ENCODE measurements around the gene CACNG8. TPM values are rescaled to one million over a fixed set of nuclear protein-coding genes. Genes with fewer than 3 reads are reported as not detected.

Gene CACNG8
- total RNA-seq, 4 donors from 2014 or later = not detected

DNA sequence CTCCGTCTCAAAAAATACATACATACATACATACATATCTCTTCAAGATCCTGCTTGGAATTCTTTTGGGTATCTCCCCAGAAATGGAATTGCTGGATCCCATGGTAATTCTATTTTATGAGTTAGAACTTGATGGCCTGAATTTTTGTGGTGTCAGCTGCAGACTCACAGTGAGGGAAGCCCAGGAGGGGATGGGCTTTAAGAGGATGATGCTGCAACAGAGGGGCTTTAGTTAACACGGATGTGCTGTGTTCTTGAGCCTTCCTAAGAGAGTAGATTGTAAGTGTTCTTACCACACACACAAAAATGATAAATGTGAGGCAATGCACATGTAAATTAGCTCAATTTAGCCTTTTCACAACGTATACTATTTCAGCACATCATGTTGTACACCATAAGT lies 60.5 kb downstream of the CACNG8 start:
- TF ChIP-seq POLR2A (IDR thresholded peaks at IDR 0.05) = no peak
- TF ChIP-seq, protein P1, sequence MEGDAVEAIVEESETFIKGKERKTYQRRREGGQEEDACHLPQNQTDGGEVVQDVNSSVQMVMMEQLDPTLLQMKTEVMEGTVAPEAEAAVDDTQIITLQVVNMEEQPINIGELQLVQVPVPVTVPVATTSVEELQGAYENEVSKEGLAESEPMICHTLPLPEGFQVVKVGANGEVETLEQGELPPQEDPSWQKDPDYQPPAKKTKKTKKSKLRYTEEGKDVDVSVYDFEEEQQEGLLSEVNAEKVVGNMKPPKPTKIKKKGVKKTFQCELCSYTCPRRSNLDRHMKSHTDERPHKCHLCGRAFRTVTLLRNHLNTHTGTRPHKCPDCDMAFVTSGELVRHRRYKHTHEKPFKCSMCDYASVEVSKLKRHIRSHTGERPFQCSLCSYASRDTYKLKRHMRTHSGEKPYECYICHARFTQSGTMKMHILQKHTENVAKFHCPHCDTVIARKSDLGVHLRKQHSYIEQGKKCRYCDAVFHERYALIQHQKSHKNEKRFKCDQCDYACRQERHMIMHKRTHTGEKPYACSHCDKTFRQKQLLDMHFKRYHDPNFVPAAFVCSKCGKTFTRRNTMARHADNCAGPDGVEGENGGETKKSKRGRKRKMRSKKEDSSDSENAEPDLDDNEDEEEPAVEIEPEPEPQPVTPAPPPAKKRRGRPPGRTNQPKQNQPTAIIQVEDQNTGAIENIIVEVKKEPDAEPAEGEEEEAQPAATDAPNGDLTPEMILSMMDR (IDR thresholded peaks at IDR 0.05) = no peak
- H3K27me3 ChIP-seq = no peaks in the 10 kb centered on the region
- H3K4me3 ChIP-seq (replicated peaks in 1 of 3) = no peak overlapping the region
- no peak for DNase-seq
- H3K4me1 ChIP-seq = no peaks in the 10 kb centered on the region
- H3K27ac ChIP-seq = no peak overlapping the region
- intact Hi-C loops (cut with DNase I) = loop anchor here (5.0 kb wide), 1 partner anchor 181 kb away; no protein-coding TSS in a partner anchor
- WGBS, 2 donors = 35 to 38% methylated on average over 3 of the region's 3 CpGs
- H3K36me3 ChIP-seq = no peaks in the 10 kb centered on the region
- no peaks in the 10 kb centered on the region for H3K9me3 ChIP-seq

DNA sequence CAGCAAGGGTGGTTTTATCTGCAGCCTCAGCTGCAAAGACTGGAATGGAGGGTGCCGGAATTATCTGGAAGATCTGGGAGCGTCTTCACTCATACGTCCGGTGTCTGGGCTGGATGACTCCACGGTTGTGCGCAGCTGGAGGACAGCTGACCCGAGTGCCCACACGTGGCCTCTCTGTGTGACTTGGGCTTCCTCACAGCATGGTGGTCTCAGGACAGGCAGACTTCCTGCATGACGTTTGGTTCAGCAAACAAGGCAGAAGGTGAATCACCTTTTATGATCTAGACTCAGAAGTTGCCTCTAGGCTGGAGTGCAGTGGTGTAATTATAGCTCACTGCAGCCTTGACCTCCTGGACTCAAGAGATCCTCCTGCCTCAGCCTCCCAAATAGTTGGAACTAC lies 61.9 kb downstream of the CACNG8 start:
- H3K4me1 ChIP-seq = no peaks in the 10 kb centered on the region
- no peak overlapping the region for H3K4me3 ChIP-seq (replicated peaks in 1 of 3)
- no peaks in the 10 kb centered on the region for H3K36me3 ChIP-seq
- intact Hi-C loops (cut with DNase I) = loop anchor here (5.0 kb wide), 1 partner anchor 182 kb away; no protein-coding TSS in a partner anchor
- WGBS, 2 donors = 73 to 76% methylated on average over 6 to 8 of the region's 9 CpGs
- H3K27me3 ChIP-seq = no peaks in the 10 kb centered on the region
- no peaks in the 10 kb centered on the region for H3K9me3 ChIP-seq
- H3K27ac ChIP-seq = no peak overlapping the region
- DNase-seq = no peak
- no peak for TF ChIP-seq POLR2A (IDR thresholded peaks at IDR 0.05)
- TF ChIP-seq, protein P1 (IDR thresholded peaks at IDR 0.05) = no peak

DNA sequence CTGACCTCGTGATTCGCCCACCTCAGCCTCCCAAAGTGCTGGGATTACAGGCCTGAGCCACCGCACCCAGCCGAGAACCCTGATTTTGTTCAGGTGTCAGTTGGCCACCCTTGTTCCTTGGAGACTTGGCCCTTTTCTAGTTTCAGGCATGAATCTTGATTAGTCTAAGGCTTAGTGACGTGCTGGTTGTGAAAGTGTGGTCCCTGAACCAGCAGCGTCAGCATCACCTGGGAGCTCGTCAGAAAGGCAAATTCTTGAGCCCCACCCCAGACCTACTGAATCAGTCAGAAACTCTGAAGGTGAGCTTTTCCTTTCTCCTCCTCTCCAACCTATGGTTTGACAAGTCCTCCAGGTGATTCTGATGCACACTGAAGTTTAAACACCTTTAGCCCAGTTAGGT lies 63.9 kb downstream of the CACNG8 start:
- 51 to 69% methylated on average over 7 of the region's 7 CpGs for WGBS, 2 donors
- Histone ChIP-seq H3K4me1 (no peaks in the 10 kb centered on the region), H3K4me3 (replicated peaks in 1 of 3) (no peak overlapping the region), H3K36me3 (no peaks in the 10 kb centered on the region), H3K27ac (no peak overlapping the region), H3K9me3 (no peaks in the 10 kb centered on the region), H3K27me3 (no peaks in the 10 kb centered on the region)
- intact Hi-C loops (cut with DNase I) = no loop called here
- no peak for DNase-seq
- TF ChIP-seq, protein P1 (IDR thresholded peaks at IDR 0.05) = no peak
- no peak for TF ChIP-seq POLR2A (IDR thresholded peaks at IDR 0.05)

DNA sequence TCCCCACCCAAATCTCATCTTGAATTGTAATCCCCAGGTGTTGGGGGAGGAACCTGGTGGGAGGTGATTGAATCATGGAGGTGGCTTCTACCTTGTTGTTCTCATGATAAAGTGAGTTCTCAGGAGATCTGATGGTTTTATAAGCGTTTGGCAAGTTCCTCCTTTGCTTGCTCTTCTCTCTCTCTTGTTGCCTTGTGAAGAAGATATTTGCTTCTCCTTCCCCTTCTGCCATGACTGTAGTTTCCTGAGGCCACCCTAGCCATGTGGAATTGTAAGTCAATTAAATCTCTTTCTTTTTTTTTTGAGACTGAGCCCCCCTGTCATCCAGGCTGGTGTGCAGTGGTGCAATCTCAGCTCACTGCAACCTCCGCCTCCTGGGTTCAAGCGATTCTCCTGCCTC lies 66.6 kb downstream of the CACNG8 start:
- Histone ChIP-seq H3K27ac (no peak overlapping the region), H3K4me3 (replicated peaks in 1 of 3) (no peak overlapping the region), H3K4me1 (no peaks in the 10 kb centered on the region), H3K9me3 (no peaks in the 10 kb centered on the region), H3K36me3 (no peaks in the 10 kb centered on the region), H3K27me3 (no peaks in the 10 kb centered on the region)
- no peak for DNase-seq
- no peak for TF ChIP-seq POLR2A (IDR thresholded peaks at IDR 0.05)
- TF ChIP-seq, protein P1 (IDR thresholded peaks at IDR 0.05) = no peak
- intact Hi-C loops (cut with DNase I) = no loop called here
- WGBS, 2 donors = 73 to 78% methylated on average over 3 of the region's 3 CpGs

DNA sequence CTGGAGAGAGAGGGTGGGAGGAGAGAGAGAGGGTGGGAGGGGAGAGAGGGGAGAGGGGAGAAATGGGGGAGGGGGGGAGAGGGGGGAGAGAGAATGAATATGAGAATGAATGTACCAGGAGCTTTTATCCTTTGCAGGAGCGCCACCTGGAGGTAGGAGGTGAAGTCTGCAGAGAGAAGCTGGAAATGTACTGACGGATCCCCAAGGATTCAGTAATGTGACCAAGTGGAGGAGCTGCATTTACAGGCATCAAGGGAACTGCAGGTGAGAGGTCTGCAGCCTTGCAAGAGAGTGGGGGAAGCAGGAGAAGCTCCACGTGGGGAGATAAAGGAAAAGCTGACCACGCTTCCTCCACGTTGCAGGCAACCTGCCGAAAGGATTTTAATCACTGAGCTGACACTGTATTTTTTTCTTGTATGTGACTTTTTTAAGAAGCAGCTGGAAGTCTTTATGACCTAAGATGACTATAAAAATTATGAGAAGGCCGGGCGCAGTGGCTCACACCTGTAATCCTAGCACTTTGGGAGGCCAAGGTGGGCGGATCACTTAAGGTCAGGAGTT lies 67.3 kb downstream of the CACNG8 start:
- no peaks in the 10 kb centered on the region for H3K9me3 ChIP-seq
- no peaks in the 10 kb centered on the region for H3K36me3 ChIP-seq
- H3K4me1 ChIP-seq = no peaks in the 10 kb centered on the region
- no peak overlapping the region for H3K4me3 ChIP-seq (replicated peaks in 1 of 3)
- intact Hi-C loops (cut with DNase I) = no loop called here
- peak; percentile 22 to 30 for DNase-seq
- H3K27ac ChIP-seq = no peak overlapping the region
- WGBS, 2 donors = 40 to 45% methylated on average over 9 of the region's 9 CpGs
- TF ChIP-seq, protein P1 (IDR thresholded peaks at IDR 0.05) = peak in 3 of 6 experiments; percentile 22 to 52 (median 31)
- no peak for TF ChIP-seq POLR2A (IDR thresholded peaks at IDR 0.05)
- no peaks in the 10 kb centered on the region for H3K27me3 ChIP-seq

Data from thyroid gland (tissue), 4 donors.